Measurements from ENCODE around the gene GALNT17.

DNA sequence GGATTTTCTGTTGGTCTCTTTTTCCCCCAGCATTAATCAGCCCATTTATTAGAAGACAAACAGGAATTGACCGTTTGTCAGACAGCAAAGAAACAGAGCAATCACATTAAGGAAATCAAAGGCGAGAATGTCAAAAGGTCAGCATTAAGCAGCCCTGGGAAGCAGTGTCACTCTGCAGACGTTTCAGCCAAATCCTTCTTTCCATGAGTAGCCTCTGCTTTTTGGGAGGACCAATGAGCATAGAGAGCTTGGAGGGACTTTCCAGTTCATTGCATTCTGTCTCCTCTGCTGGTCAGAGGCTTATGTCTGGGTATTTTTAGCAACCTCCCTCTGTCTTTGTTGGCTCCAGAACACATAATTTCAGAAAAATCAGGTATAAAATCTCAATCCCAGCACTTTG, 481.4 kb downstream of the GALNT17 start:
- TF ChIP-seq, protein P1, sequence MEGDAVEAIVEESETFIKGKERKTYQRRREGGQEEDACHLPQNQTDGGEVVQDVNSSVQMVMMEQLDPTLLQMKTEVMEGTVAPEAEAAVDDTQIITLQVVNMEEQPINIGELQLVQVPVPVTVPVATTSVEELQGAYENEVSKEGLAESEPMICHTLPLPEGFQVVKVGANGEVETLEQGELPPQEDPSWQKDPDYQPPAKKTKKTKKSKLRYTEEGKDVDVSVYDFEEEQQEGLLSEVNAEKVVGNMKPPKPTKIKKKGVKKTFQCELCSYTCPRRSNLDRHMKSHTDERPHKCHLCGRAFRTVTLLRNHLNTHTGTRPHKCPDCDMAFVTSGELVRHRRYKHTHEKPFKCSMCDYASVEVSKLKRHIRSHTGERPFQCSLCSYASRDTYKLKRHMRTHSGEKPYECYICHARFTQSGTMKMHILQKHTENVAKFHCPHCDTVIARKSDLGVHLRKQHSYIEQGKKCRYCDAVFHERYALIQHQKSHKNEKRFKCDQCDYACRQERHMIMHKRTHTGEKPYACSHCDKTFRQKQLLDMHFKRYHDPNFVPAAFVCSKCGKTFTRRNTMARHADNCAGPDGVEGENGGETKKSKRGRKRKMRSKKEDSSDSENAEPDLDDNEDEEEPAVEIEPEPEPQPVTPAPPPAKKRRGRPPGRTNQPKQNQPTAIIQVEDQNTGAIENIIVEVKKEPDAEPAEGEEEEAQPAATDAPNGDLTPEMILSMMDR (IDR thresholded peaks at IDR 0.05; ENCODE audit: borderline replicate concordance, extremely low read depth, low read length, poor library complexity, severe bottlenecking): no peak
- TF ChIP-seq EZH2 (IDR thresholded peaks at IDR 0.05; ENCODE audit: borderline replicate concordance, low read depth, low read length, severe bottlenecking): no peak

Measured in DND-41 (cell line).